Spleen (tissue), 13 donors: ENCODE data around the gene ACTRT3. TPM values are rescaled to one million over a fixed set of nuclear protein-coding genes. Genes with fewer than 3 reads are reported as not detected.
A peak's percentile ranks its signal among the peaks of the same experiment; 100 is the strongest.

Experiments
- DNase-seq: peaks from one replicate; pipeline ENCODE4 v3.0.0-alpha.2; 2020
- H3K27ac ChIP-seq, 8 donors: fragments of 200-600 bp; sonication (generic) in 7 of 8; 1 replicate in 4 of 8; 2 replicates in 4 of 8; pipeline versions ENCODE4 v1.5.0 to v1.8.0; 2016 to 2021; ENCODE audit warnings: inconsistent platforms in 4 of 8, mild to moderate bottlenecking in 4 of 8, moderate library complexity in 1 of 8
- H3K27me3 ChIP-seq, 7 donors: fragments of 200-600 bp; sonication (generic) in 6 of 7; replicated peaks in 1 of 7; 1 replicate in 4 of 7; 2 replicates in 3 of 7; pipeline versions ENCODE4 v1.5.0 to v1.8.0; 2016 to 2021; ENCODE audit warnings: inconsistent platforms in 3 of 7, mild to moderate bottlenecking in 1 of 7
- H3K36me3 ChIP-seq, 6 donors: fragments of 200-600 bp; sonication (generic) in 5 of 6; 1 replicate in 4 of 6; 2 replicates in 2 of 6; pipeline versions ENCODE4 v1.5.0 to v1.8.0; 2016 to 2021; ENCODE audit warnings: inconsistent platforms in 2 of 6
- H3K4me1 ChIP-seq, 6 donors: fragments of 200-600 bp; sonication (generic) in 5 of 6; 1 replicate in 3 of 6; 2 replicates in 3 of 6; pipeline versions ENCODE4 v1.5.0 to v1.8.0; 2016 to 2021; ENCODE audit warnings: inconsistent platforms in 3 of 6
- H3K4me3 ChIP-seq, 8 donors: fragments of 200-600 bp; sonication (generic) in 7 of 8; 1 replicate in 4 of 8; 2 replicates in 4 of 8; pipeline versions ENCODE4 v1.5.0 to v1.8.0; 2016 to 2021; ENCODE audit warnings: inconsistent platforms in 4 of 8, mild to moderate bottlenecking in 4 of 8, moderate library complexity in 2 of 8
- H3K9me3 ChIP-seq, 8 donors: fragments of 200-600 bp; sonication (generic) in 7 of 8; 1 replicate in 4 of 8; 2 replicates in 4 of 8; pipeline versions ENCODE4 v1.5.0 to v1.8.0; 2016 to 2021; ENCODE audit warnings: inconsistent platforms in 4 of 8
- POLR2A ChIP-seq, 3 donors: fragments of 450-650 bp; IDR thresholded peaks; one replicate each; pipeline ENCODE4 v1.5.1; 2017; ENCODE audit warnings: antibody characterized with exemption in 3 of 3, mild to moderate bottlenecking in 1 of 3
- POLR2AphosphoS5 ChIP-seq, 3 donors: sonication (generic); formaldehyde crosslinking; IDR thresholded peaks; one replicate each; pipeline ENCODE4 v1.5.1; 2017; ENCODE audit warnings: antibody characterized with exemption in 3 of 3
- WGBS, 5 donors: extraction: QIAGEN DNeasy Blood & Tissue Kit in 3 of 5; methylation state at CpG; one replicate each; pipeline versions ENCODE4 v1.1.5 to v1.1.7; 2013 to 2018; 5-methylcytosine and 5-hydroxymethylcytosine counted together
- intact Hi-C: fragments of 100-400 bp; cut with DNase I; formaldehyde crosslinking; loops from one replicate; pipeline ENCODE4 v1.15.0; 2023; ENCODE audit warnings: low total_unique reads
- long read RNA-seq, 2 donors: transcript quantifications; one replicate each; lab custom pipeline, GENCODE V29; 2026
- polyA plus RNA-seq, 3 donors: library from polyadenylated mRNA; stranded (reverse); fragments of 200-250 nt; gene quantifications; one replicate each; pipeline ENCODE4 v1.2.1, GENCODE V29; 2013
- total RNA-seq, 7 donors: library from RNA; depleted of rRNA in 3 of 7; stranded (reverse); fragments of >200 nt in 3 of 7; fragmentation: NEBNext Ultra II Directional in 4 of 7; extraction: Animal tissue kit (Norgen Biotek cat#: 25700) in 4 of 7; gene quantifications; one replicate each; pipeline versions ENCODE4 v1.1.0 to v1.2.1, GENCODE V29; 2016 to 2021
- TF ChIP-seq, protein P1 (sequence below), 11 experiments: fragments of 200-600 bp in 7 of 11; fragments of 450-650 bp in 4 of 11; sonication (generic) in 4 of 11; IDR thresholded peaks in 8 of 11; conservative IDR thresholded peaks in 3 of 11; 1 replicate in 7 of 11; 2 replicates in 4 of 11; pipeline versions ENCODE4 v1.4.0 to v1.8.0; 2016 to 2021; ENCODE audit warnings: antibody characterized with exemption in 11 of 11, inconsistent platforms in 4 of 11, mild to moderate bottlenecking in 1 of 11
- donor health status: healthy with polysubstance abuse.
- donor health status: DM: no; HTN: no; CAD: no; lungs with moderate emphysema.
- donor health status: DM: no; HTN: no; CAD: no.
- donor health status: Bipolar disorder and iron deficiency.
- donor health status: healthy.
- donor health status: DM: no; HTN: no; CAD: no.
- donor health status: DM: yes; HTN: yes; CAD: no.

The ACTRT3 gene
- total RNA-seq: 1 to 10 TPM in 1 of 7 donors, under 1 TPM in 6; 0.29 to 1.5 (median 0.70) TPM
- polyA plus RNA-seq: under 1 TPM; 0.30 to 0.58 (median 0.32) TPM
- long read RNA-seq, donor 1: 0 reads
- long read RNA-seq, donor 2, partial matches to known transcripts: 0 of 2 reads
- long read RNA-seq, donor 2, other reads (novel, unspliced or antisense): 0 of 2 reads

DNA sequence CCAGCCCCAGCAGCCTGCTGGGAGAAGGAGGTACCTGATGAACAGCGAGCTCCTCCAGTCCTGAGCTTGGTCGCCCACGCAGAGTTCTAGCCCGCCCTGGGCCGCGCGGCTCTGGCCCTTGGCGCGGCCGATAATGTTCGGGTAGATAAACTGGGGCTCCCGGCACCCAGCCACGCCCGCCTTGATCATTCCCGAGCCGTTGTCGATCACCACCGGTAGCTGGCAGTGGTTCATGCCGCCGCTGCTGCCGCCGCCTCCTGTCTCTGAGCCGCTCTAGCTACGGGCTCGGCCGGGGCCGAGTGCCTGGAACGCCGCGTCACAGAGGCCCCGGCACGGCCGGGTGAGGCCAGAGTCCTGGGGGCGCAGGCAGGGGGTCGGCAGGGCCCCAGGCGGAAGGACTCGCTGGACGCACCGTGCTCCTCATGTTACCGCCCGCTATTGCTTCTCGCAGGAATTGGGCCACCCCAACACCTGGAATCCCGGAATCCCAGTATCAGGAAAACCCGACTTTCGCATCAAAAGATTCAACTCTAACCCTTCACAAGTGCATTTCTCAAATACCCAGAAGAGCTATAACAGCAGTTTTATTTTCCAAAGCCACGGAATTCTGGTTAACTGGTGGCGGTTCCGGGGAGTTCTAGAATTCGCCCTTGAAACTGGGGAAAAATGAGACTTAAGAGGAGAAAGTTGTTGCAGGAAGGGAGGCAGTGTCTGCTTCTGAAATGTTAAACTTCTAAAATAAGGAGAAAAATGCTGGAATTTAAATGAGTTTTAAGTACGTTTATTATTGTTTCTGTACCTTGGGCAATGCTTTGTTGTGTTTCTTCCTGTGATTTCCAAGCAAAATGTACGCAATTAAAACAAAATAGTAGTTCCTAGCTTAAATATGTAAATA is at the start of gene ACTRT3:
TSS of gene ACTRT3 (minus strand) at position 275 of the 895 bp plus-strand sequence. CDS start at position 234, 41 bp downstream.
- peaks cover 0 to 5% (median 1%) of the 10 kb centered on the region in 6 donors for H3K36me3 ChIP-seq
- 2 to 5% (median 5%) methylated on average over 28 to 51 of the region's 51 CpGs for WGBS, 5 donors
- peak; percentile 93 for DNase-seq
- peaks cover 7 to 29% (median 16%) of the 10 kb centered on the region in 6 donors for H3K4me1 ChIP-seq
- intact Hi-C loops: loop anchor here (10.0 kb wide), 2 partner anchors 195 to 405 kb away; partner anchors contain the start of gene SEC62
- peak within 1 kb of the TSS; percentile 57 to 92 (median 82) for H3K27ac ChIP-seq
- TF ChIP-seq, protein P1, sequence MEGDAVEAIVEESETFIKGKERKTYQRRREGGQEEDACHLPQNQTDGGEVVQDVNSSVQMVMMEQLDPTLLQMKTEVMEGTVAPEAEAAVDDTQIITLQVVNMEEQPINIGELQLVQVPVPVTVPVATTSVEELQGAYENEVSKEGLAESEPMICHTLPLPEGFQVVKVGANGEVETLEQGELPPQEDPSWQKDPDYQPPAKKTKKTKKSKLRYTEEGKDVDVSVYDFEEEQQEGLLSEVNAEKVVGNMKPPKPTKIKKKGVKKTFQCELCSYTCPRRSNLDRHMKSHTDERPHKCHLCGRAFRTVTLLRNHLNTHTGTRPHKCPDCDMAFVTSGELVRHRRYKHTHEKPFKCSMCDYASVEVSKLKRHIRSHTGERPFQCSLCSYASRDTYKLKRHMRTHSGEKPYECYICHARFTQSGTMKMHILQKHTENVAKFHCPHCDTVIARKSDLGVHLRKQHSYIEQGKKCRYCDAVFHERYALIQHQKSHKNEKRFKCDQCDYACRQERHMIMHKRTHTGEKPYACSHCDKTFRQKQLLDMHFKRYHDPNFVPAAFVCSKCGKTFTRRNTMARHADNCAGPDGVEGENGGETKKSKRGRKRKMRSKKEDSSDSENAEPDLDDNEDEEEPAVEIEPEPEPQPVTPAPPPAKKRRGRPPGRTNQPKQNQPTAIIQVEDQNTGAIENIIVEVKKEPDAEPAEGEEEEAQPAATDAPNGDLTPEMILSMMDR (IDR thresholded peaks at IDR 0.05 in 8 of 11, conservative IDR thresholded peaks at IDR 0.05 in 3 of 11): no peak
- TF ChIP-seq POLR2AphosphoS5 (IDR thresholded peaks at IDR 0.05): peak; percentile 31 to 66 (median 59)
- peaks cover 0 to 13% (median 2%) of the 10 kb centered on the region in 8 donors for H3K9me3 ChIP-seq
- peak within 1 kb of the TSS; percentile 36 to 77 (median 46) for H3K4me3 ChIP-seq
- no peaks in the 10 kb centered on the region for H3K27me3 ChIP-seq

DNA sequence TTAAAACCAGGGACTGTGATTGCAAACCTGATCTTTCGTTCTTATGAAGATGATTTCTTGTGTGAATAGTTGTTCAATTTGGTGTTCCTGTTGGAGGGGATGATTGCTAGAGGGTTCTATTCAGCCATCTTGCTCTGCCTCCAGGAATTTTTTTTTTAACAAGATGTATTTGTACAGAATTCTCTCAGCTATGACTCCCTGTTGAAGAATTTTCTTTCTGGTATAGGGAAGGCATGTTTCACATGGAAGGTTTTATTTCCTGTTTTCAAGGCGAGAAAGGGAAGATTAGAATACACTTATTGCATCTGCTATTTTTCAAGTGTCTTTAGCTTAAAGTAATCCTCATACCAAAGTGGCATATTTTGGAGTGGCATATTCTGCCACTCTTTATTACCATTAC is 49.0 kb upstream of the ACTRT3 start:
- Histone ChIP-seq H3K27me3 (no peaks in the 10 kb centered on the region), H3K4me1 (peaks cover 1 to 12% (median 10%) of the 10 kb centered on the region in 6 donors), H3K4me3 (no peak overlapping the region), H3K9me3 (peaks cover 0 to 16% (median 11%) of the 10 kb centered on the region in 8 donors), H3K27ac (no peak overlapping the region), H3K36me3 (no peaks in the 10 kb centered on the region)
- DNase-seq: no peak
- intact Hi-C loops: no loop called here
- WGBS, 5 donors: 51 to 70% (median 62%) methylated on average over 2 of the region's 2 CpGs
- TF ChIP-seq POLR2A (IDR thresholded peaks at IDR 0.05): no peak
- TF ChIP-seq, protein P1 (IDR thresholded peaks at IDR 0.05 in 8 of 11, conservative IDR thresholded peaks at IDR 0.05 in 3 of 11): no peak
- TF ChIP-seq POLR2AphosphoS5 (IDR thresholded peaks at IDR 0.05): no peak

DNA sequence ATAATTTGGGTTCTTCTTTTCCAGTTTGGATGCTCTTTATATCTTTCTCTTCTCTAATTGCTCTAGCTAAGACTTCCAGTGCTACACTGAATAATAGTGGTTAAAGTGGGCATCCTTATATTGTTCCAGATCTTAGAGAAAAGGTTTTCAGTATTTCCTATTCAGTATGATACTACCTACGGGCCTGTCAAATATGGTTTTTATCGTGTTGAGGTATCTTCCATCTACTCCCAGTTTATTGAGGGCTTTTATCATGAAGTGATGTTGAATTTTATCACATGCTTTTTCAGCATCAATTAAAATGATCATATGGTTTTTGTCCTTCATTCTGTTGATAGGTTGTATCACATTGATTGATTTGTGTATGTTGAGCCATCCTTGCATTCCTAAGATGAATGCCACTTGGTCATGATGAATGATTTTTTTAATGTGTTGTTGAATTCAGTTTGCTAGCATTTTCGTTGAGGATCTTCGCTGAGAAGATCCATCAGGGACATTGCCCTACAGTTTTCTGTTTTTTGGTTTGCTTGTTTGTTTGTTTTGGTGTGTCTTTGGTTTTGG is 46.3 kb upstream of the ACTRT3 start:
- H3K27ac ChIP-seq: no peak overlapping the region
- intact Hi-C loops: no loop called here
- peaks cover 6 to 38% (median 25%) of the 10 kb centered on the region in 6 donors for H3K4me1 ChIP-seq
- 82 to 98% (median 96%) methylated on average over 4 of the region's 4 CpGs for WGBS, 5 donors
- H3K9me3 ChIP-seq: peaks cover 0 to 16% (median 11%) of the 10 kb centered on the region in 8 donors
- no peaks in the 10 kb centered on the region for H3K36me3 ChIP-seq
- DNase-seq: no peak
- no peak overlapping the region for H3K4me3 ChIP-seq
- TF ChIP-seq POLR2A (IDR thresholded peaks at IDR 0.05) (no peak), POLR2AphosphoS5 (IDR thresholded peaks at IDR 0.05) (no peak)
- TF ChIP-seq, protein P1 (IDR thresholded peaks at IDR 0.05 in 8 of 11, conservative IDR thresholded peaks at IDR 0.05 in 3 of 11): no peak
- H3K27me3 ChIP-seq: no peaks in the 10 kb centered on the region
